IMR-90 (cell line): Measurements from ENCODE around the gene SCAF1.

Experiments
- CTCF ChIP-seq: conservative IDR thresholded peaks from 2 replicates; pipeline ENCODE4 v1.5.1; 2012; ENCODE audit warnings: mild to moderate bottlenecking, low read depth, low read length, improper control_type of control experiment
- MAZ ChIP-seq: IDR thresholded peaks from 2 replicates; pipeline ENCODE4 v1.6.1; 2012; ENCODE audit warnings: low read depth, mild to moderate bottlenecking, low read length, improper control_type of control experiment, moderate library complexity, borderline replicate concordance
- SMC3 ChIP-seq: fragments of 150-350 bp; IDR thresholded peaks from 2 replicates; pipeline ENCODE4 v1.6.1; 2016; ENCODE audit warnings: low read depth, mild to moderate bottlenecking, antibody characterized with exemption, low read length, moderate library complexity
- USF2 ChIP-seq: fragments of 150-350 bp; IDR thresholded peaks from 2 replicates; pipeline ENCODE4 v1.6.1; 2017; ENCODE audit warnings: mild to moderate bottlenecking, antibody characterized with exemption, low read length, low read depth

GRCh38 chr19:49654581-49654980 is 12.6 kb downstream of the SCAF1 start:
- no peak for TF ChIP-seq CTCF
- TF ChIP-seq USF2 = no peak
- TF ChIP-seq MAZ = no peak
- TF ChIP-seq SMC3 = no peak
